NT2/D1 (cell line): Measurements from ENCODE around the gene AHI1.

ENCODE experiments used
- SUZ12 ChIP-seq: IDR thresholded peaks from 2 replicates; pipeline ENCODE4 v1.6.1; 2011; ENCODE audit not compliant: insufficient read length, insufficient read depth; ENCODE audit errors: extremely low read depth
- YY1 ChIP-seq: IDR thresholded peaks from 2 replicates; pipeline ENCODE4 v1.6.1; 2011; ENCODE audit not compliant: insufficient read length, insufficient read depth

GRCh38 chr6:135254471-135254870 is 243.1 kb downstream of the AHI1 start:
- no peak for TF ChIP-seq SUZ12
- TF ChIP-seq YY1: no peak
